Measurements from ENCODE around the gene TPGS1. TPM values are rescaled to one million over a fixed set of nuclear protein-coding genes. Genes with fewer than 3 reads are reported as not detected.
A peak's percentile ranks its signal among the peaks of the same experiment; 100 is the strongest.

The TPGS1 gene
- total RNA-seq, 4 donors from 2014 or later = 12.6 to 37.5 (median 29.9) TPM

DNA sequence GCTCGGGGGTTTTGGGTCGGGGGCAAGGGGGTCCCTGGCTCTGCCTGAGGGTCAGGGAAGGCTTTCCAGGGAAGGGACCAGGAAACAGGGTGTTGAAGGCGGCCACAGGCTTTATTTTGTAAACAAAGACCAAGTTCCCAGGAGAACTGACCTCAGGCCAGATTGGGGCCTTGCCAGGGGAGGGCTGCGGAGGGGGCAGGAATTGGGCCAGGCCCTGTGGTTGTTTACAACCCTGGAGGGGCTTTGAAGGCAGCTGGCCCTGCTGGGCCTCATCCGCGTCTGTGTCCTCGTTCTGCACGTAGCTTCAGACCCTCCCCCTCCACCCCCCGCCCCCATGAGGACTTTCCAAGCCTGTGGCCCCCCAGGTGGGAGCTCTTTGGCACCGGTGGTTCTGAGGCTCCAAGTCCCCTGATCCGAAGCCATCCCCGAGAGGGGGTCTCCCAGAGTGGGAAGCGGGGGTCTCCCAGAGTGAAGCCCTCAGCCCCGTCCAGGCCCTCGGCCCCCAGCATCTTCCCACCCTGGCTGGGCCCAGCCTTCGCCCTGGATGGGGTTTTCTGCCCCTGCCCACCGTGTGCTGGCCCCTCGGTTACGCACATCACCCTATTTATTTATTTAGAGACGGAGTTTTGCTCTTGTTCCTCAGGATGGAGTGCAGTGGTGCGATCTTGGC, 51.6 kb downstream of the TPGS1 start:
- Histone ChIP-seq H3K9me3 (no peaks in the 10 kb centered on the region), H3K4me1 (peaks cover 0 to 7% of the 10 kb centered on the region in 2 donors), H3K27ac (peak overlapping the region in 1 of 2 donors; percentile 49), H3K27me3 (no peaks in the 10 kb centered on the region), H3K36me3 (no peaks in the 10 kb centered on the region), H3K4me3 (no peak overlapping the region)
- TF ChIP-seq CTCF (IDR thresholded peaks at IDR 0.05) = no peak
- TF ChIP-seq POLR2A (IDR thresholded peaks at IDR 0.05) = no peak
- intact Hi-C loops (cut with DNase I; ENCODE audit: low total_unique reads) = no loop called here
- peak; percentile 62 to 63 for DNase-seq

GRCh38 chr19:560121-560520, 52.8 kb downstream of the TPGS1 start:
- TF ChIP-seq POLR2A (IDR thresholded peaks at IDR 0.05) = no peak
- no peak for TF ChIP-seq CTCF (IDR thresholded peaks at IDR 0.05)
- Histone ChIP-seq H3K36me3 (no peaks in the 10 kb centered on the region), H3K27ac (no peak overlapping the region), H3K9me3 (no peaks in the 10 kb centered on the region), H3K27me3 (no peaks in the 10 kb centered on the region), H3K4me3 (no peak overlapping the region), H3K4me1 (peaks cover 0 to 7% of the 10 kb centered on the region in 2 donors)
- intact Hi-C loops (cut with DNase I; ENCODE audit: low total_unique reads) = no loop called here
- no peak for DNase-seq

DNA sequence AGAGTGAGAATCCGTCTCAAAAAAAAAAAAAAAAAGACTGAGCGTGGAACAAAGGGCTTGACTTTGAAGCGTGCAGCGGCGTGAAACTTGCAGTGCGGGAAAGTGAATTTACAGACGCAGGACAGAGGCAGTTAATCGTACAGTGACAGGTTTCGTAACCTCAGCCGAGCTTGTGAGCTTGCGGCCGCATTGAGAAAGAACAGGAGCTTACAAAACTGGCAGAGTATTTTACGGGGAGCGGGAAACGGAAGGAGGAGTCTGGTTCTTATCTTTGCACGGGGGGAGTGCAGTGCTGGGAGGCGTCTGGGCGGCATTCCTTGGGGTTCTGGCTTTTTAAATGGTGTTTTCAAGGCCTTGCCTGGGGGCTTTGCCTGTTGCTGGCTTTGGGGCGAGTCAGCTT, 59.1 kb downstream of the TPGS1 start:
- DNase-seq = peak; percentile 86 to 94
- Histone ChIP-seq H3K4me1 (peaks cover 0 to 3% of the 10 kb centered on the region in 2 donors), H3K36me3 (no peaks in the 10 kb centered on the region), H3K4me3 (peak overlapping the region; percentile 14 to 27), H3K27me3 (no peaks in the 10 kb centered on the region), H3K27ac (peak overlapping the region; percentile 77 to 90), H3K9me3 (no peaks in the 10 kb centered on the region)
- TF ChIP-seq CTCF (IDR thresholded peaks at IDR 0.05) (no peak), POLR2A (IDR thresholded peaks at IDR 0.05) (no peak)
- intact Hi-C loops (cut with DNase I; ENCODE audit: low total_unique reads) = no loop called here

DNA sequence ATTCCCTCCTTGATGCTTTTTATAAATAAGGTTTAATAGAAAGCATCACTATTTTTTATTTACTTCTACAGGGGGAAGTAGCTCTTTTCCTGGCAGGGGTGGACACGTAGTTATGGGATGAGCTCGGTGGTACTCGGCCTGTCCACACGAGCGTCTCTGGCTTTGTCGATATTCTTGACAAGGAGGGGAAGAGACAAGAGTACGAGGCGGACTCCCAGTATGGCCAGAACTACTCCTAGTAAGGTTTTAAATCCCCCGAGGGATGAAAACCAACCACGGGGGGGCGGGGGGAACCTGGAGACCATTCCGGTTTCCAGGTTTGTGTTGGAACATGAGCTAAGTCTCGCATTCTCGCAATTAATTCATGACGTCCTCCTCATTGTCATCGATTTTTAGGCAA, 59.5 kb downstream of the TPGS1 start:
- no peak for TF ChIP-seq CTCF (IDR thresholded peaks at IDR 0.05)
- no peak for TF ChIP-seq POLR2A (IDR thresholded peaks at IDR 0.05)
- no peaks in the 10 kb centered on the region for H3K27me3 ChIP-seq
- intact Hi-C loops (cut with DNase I; ENCODE audit: low total_unique reads) = no loop called here
- H3K27ac ChIP-seq = peak overlapping the region; percentile 77 to 90
- peak overlapping the region; percentile 14 to 27 for H3K4me3 ChIP-seq
- peak in 1 of 2 donors; percentile 43 for DNase-seq
- H3K9me3 ChIP-seq = no peaks in the 10 kb centered on the region
- H3K4me1 ChIP-seq = peaks cover 0 to 4% of the 10 kb centered on the region in 2 donors
- H3K36me3 ChIP-seq = no peaks in the 10 kb centered on the region

DNA sequence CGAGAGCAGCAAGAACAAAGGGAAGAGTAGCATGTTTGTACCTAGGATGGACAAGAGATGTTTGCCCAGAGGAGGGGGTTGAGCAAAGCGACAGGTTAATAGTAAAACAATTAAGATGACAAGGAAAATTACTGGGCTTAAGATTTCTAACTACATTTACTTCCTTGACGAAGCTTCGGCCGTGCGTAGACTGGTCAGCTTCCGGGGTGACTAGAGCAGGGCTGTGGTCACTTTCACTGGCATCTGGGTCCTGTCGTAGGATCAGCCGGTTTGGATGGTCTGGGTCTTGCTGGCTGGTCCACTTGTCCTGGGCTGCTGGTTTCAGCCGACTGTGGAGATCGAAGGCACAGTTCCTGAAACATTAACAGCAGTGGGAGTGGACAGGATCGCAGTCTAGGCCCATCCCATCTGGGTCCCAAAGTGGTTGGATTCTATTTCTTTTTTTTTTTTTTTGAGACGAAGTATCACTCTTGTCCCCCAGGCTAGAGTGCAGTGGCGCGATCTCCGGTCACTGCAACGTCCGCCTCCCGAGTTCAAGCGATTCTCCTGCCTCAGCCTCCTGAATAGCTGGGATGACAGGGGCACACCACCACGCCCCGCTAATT, 60.1 kb downstream of the TPGS1 start:
- TF ChIP-seq POLR2A (IDR thresholded peaks at IDR 0.05) (no peak), CTCF (IDR thresholded peaks at IDR 0.05) (no peak)
- intact Hi-C loops (cut with DNase I; ENCODE audit: low total_unique reads) = no loop called here
- no peaks in the 10 kb centered on the region for H3K36me3 ChIP-seq
- no peaks in the 10 kb centered on the region for H3K9me3 ChIP-seq
- H3K4me3 ChIP-seq = peak overlapping the region; percentile 14 to 27
- peak overlapping the region; percentile 77 to 90 for H3K27ac ChIP-seq
- DNase-seq = no peak
- H3K27me3 ChIP-seq = no peaks in the 10 kb centered on the region
- peaks cover 0 to 4% of the 10 kb centered on the region in 2 donors for H3K4me1 ChIP-seq
